Measurements from ENCODE around the gene CPVL.

CPVL gene

GRCh38 chr7:29131678-29132077 lies 14.7 kb downstream of the CPVL start:
- 90% methylated on average over 5 of the region's 5 CpGs for WGBS
- Histone ChIP-seq H3K4me2 (ENCODE audit: low read length, poor library complexity, severe bottlenecking) (no peak overlapping the region), H2AK5ac (ENCODE audit: low read length, severe bottlenecking) (no peak overlapping the region), H3K9me3 (ENCODE audit: control insufficient read depth, low read length) (peaks cover 9% of the 10 kb centered on the region), H3K23ac (ENCODE audit: low read length in 2 of 2) (no peak overlapping the region), H4K91ac (ENCODE audit: low read length) (no peak overlapping the region), H2BK12ac (ENCODE audit: low read length in 2 of 2) (no peak overlapping the region), H3K9ac (ENCODE audit: low read length) (no peak overlapping the region), H3K36me3 (ENCODE audit: control insufficient read depth in 1 of 2, insufficient read depth in 2 of 2, low read depth in 1 of 2, low read length in 2 of 2) (no peaks in the 10 kb centered on the region), H3K4ac (ENCODE audit: low read depth in 1 of 2, low read length in 2 of 2) (no peak overlapping the region), H3K14ac (ENCODE audit: low read length in 2 of 2) (no peak overlapping the region), H3K4me1 (ENCODE audit: control insufficient read depth, insufficient read depth, low read depth, low read length) (no peaks in the 10 kb centered on the region), H3K4me3 (ENCODE audit: insufficient read depth in 1 of 2, low read depth in 1 of 2, low read length in 2 of 2) (no peak overlapping the region), H4K8ac (ENCODE audit: low read length) (no peak overlapping the region), H2BK5ac (ENCODE audit: low read depth, low read length, poor library complexity, severe bottlenecking) (no peak overlapping the region), H2BK15ac (ENCODE audit: low read depth, poor library complexity, severe bottlenecking) (no peak overlapping the region), H2AFZ (ENCODE audit: low read depth, low read length) (no peak overlapping the region), H3K27ac (ENCODE audit: low read length, poor library complexity, severe bottlenecking) (no peak overlapping the region), H2BK120ac (ENCODE audit: low read depth, low read length) (no peak overlapping the region), H3K18ac (ENCODE audit: low read depth in 1 of 2, low read length in 2 of 2) (no peak overlapping the region), H3K79me1 (replicated peaks; ENCODE audit: low read length, poor library complexity, severe bottlenecking) (no peaks in the 10 kb centered on the region), H3K27me3 (ENCODE audit: control insufficient read depth in 1 of 2, insufficient read depth in 1 of 2, low read length in 2 of 2) (peaks cover 0 to 12% of the 10 kb centered on the region in 2 experiments)
- DNase-seq: no peak

GRCh38 chr7:29130096-29130495 lies 16.2 kb downstream of the CPVL start:
- Histone ChIP-seq H4K8ac (ENCODE audit: low read length) (no peak overlapping the region), H3K4ac (ENCODE audit: low read depth in 1 of 2, low read length in 2 of 2) (no peak overlapping the region), H2BK5ac (ENCODE audit: low read depth, low read length, poor library complexity, severe bottlenecking) (no peak overlapping the region), H3K14ac (ENCODE audit: low read length in 2 of 2) (no peak overlapping the region), H3K36me3 (ENCODE audit: control insufficient read depth in 1 of 2, insufficient read depth in 2 of 2, low read depth in 1 of 2, low read length in 2 of 2) (no peaks in the 10 kb centered on the region), H2AFZ (ENCODE audit: low read depth, low read length) (no peak overlapping the region), H3K79me1 (replicated peaks; ENCODE audit: low read length, poor library complexity, severe bottlenecking) (no peaks in the 10 kb centered on the region), H3K4me3 (ENCODE audit: insufficient read depth in 1 of 2, low read depth in 1 of 2, low read length in 2 of 2) (no peak overlapping the region), H3K9ac (ENCODE audit: low read length) (no peak overlapping the region), H3K4me2 (ENCODE audit: low read length, poor library complexity, severe bottlenecking) (no peak overlapping the region), H3K27me3 (ENCODE audit: control insufficient read depth in 1 of 2, insufficient read depth in 1 of 2, low read length in 2 of 2) (peaks cover 0 to 12% of the 10 kb centered on the region in 2 experiments), H3K27ac (ENCODE audit: low read length, poor library complexity, severe bottlenecking) (no peak overlapping the region), H2BK15ac (ENCODE audit: low read depth, poor library complexity, severe bottlenecking) (no peak overlapping the region), H2BK120ac (ENCODE audit: low read depth, low read length) (no peak overlapping the region), H3K9me3 (ENCODE audit: control insufficient read depth, low read length) (no peaks in the 10 kb centered on the region), H3K18ac (ENCODE audit: low read depth in 1 of 2, low read length in 2 of 2) (no peak overlapping the region), H2BK12ac (ENCODE audit: low read length in 2 of 2) (no peak overlapping the region), H4K91ac (ENCODE audit: low read length) (no peak overlapping the region), H3K23ac (ENCODE audit: low read length in 2 of 2) (no peak overlapping the region), H3K4me1 (ENCODE audit: control insufficient read depth, insufficient read depth, low read depth, low read length) (no peaks in the 10 kb centered on the region), H2AK5ac (ENCODE audit: low read length, severe bottlenecking) (no peak overlapping the region)
- DNase-seq: no peak
- 100% methylated on average over 1 of the region's 1 CpG for WGBS

- Histone ChIP-seq H2BK5ac (ENCODE audit: low read depth, low read length, poor library complexity, severe bottlenecking) (no peak overlapping the region), H3K4me2 (ENCODE audit: low read length, poor library complexity, severe bottlenecking) (no peak overlapping the region), H2AK5ac (ENCODE audit: low read length, severe bottlenecking) (no peak overlapping the region), H3K36me3 (ENCODE audit: control insufficient read depth in 1 of 2, insufficient read depth in 2 of 2, low read depth in 1 of 2, low read length in 2 of 2) (no peaks in the 10 kb centered on the region), H4K8ac (ENCODE audit: low read length) (no peak overlapping the region), H3K4me1 (ENCODE audit: control insufficient read depth, insufficient read depth, low read depth, low read length) (no peaks in the 10 kb centered on the region), H3K27me3 (ENCODE audit: control insufficient read depth in 1 of 2, insufficient read depth in 1 of 2, low read length in 2 of 2) (peaks cover 0 to 4% of the 10 kb centered on the region in 2 experiments), H3K4ac (ENCODE audit: low read depth in 1 of 2, low read length in 2 of 2) (no peak overlapping the region), H3K4me3 (ENCODE audit: insufficient read depth in 1 of 2, low read depth in 1 of 2, low read length in 2 of 2) (no peak overlapping the region), H3K18ac (ENCODE audit: low read depth in 1 of 2, low read length in 2 of 2) (no peak overlapping the region), H3K9ac (ENCODE audit: low read length) (no peak overlapping the region), H3K14ac (ENCODE audit: low read length in 2 of 2) (no peak overlapping the region), H3K23ac (ENCODE audit: low read length in 2 of 2) (no peak overlapping the region), H2BK12ac (ENCODE audit: low read length in 2 of 2) (no peak overlapping the region), H2BK15ac (ENCODE audit: low read depth, poor library complexity, severe bottlenecking) (no peak overlapping the region), H2BK120ac (ENCODE audit: low read depth, low read length) (no peak overlapping the region), H2AFZ (ENCODE audit: low read depth, low read length) (no peak overlapping the region), H3K9me3 (ENCODE audit: control insufficient read depth, low read length) (no peaks in the 10 kb centered on the region), H3K79me1 (replicated peaks; ENCODE audit: low read length, poor library complexity, severe bottlenecking) (no peaks in the 10 kb centered on the region), H3K27ac (ENCODE audit: low read length, poor library complexity, severe bottlenecking) (no peak overlapping the region), H4K91ac (ENCODE audit: low read length) (no peak overlapping the region)
- 40% methylated on average over 3 of the region's 4 CpGs for WGBS
- no peak for DNase-seq
Observed at GRCh38 chr7:29127527-29127926, 18.8 kb downstream of the CPVL start.

GRCh38 chr7:29126804-29127203 lies 19.5 kb downstream of the CPVL start:
- H2AK5ac ChIP-seq (ENCODE audit: low read length, severe bottlenecking): no peak overlapping the region
- no peak overlapping the region for H2BK120ac ChIP-seq (ENCODE audit: low read depth, low read length)
- H3K4ac ChIP-seq (ENCODE audit: low read depth in 1 of 2, low read length in 2 of 2): no peak overlapping the region
- H3K4me1 ChIP-seq (ENCODE audit: control insufficient read depth, insufficient read depth, low read depth, low read length): no peaks in the 10 kb centered on the region
- H3K4me2 ChIP-seq (ENCODE audit: low read length, poor library complexity, severe bottlenecking): no peak overlapping the region
- H4K8ac ChIP-seq (ENCODE audit: low read length): no peak overlapping the region
- 100% methylated on average over 1 of the region's 3 CpGs for WGBS
- H2AFZ ChIP-seq (ENCODE audit: low read depth, low read length): no peak overlapping the region
- no peak overlapping the region for H2BK15ac ChIP-seq (ENCODE audit: low read depth, poor library complexity, severe bottlenecking)
- H2BK12ac ChIP-seq (ENCODE audit: low read length in 2 of 2): no peak overlapping the region
- H3K36me3 ChIP-seq (ENCODE audit: control insufficient read depth in 1 of 2, insufficient read depth in 2 of 2, low read depth in 1 of 2, low read length in 2 of 2): no peaks in the 10 kb centered on the region
- no peak overlapping the region for H3K9ac ChIP-seq (ENCODE audit: low read length)
- no peak overlapping the region for H2BK5ac ChIP-seq (ENCODE audit: low read depth, low read length, poor library complexity, severe bottlenecking)
- no peak overlapping the region for H4K91ac ChIP-seq (ENCODE audit: low read length)
- H3K18ac ChIP-seq (ENCODE audit: low read depth in 1 of 2, low read length in 2 of 2): no peak overlapping the region
- H3K27ac ChIP-seq (ENCODE audit: low read length, poor library complexity, severe bottlenecking): no peak overlapping the region
- H3K9me3 ChIP-seq (ENCODE audit: control insufficient read depth, low read length): no peaks in the 10 kb centered on the region
- H3K27me3 ChIP-seq (ENCODE audit: control insufficient read depth in 1 of 2, insufficient read depth in 1 of 2, low read length in 2 of 2): peaks cover 0 to 4% of the 10 kb centered on the region in 2 experiments
- H3K23ac ChIP-seq (ENCODE audit: low read length in 2 of 2): no peak overlapping the region
- no peak overlapping the region for H3K4me3 ChIP-seq (ENCODE audit: insufficient read depth in 1 of 2, low read depth in 1 of 2, low read length in 2 of 2)
- no peak for DNase-seq
- H3K14ac ChIP-seq (ENCODE audit: low read length in 2 of 2): no peak overlapping the region
- no peaks in the 10 kb centered on the region for H3K79me1 ChIP-seq (replicated peaks; ENCODE audit: low read length, poor library complexity, severe bottlenecking)
